Spleen (tissue), 10 donors: Measurements from ENCODE around the gene STARD9. TPM values are rescaled to one million over a fixed set of nuclear protein-coding genes. Genes with fewer than 3 reads are reported as not detected.

Experiments
- polyA plus RNA-seq, 3 donors: library from polyadenylated mRNA; stranded (reverse); fragments of 200-250 nt; gene quantifications; one replicate each; pipeline ENCODE4 v1.2.1, GENCODE V29; 2013
- total RNA-seq, 7 donors: library from RNA; depleted of rRNA in 3 of 7; stranded (reverse); fragments of >200 nt in 3 of 7; fragmentation: NEBNext Ultra II Directional in 4 of 7; extraction: Animal tissue kit (Norgen Biotek cat#: 25700) in 4 of 7; gene quantifications; one replicate each; pipeline versions ENCODE4 v1.1.0 to v1.2.1, GENCODE V29; 2016 to 2021
- donor health status: healthy with polysubstance abuse.
- donor health status: DM: no; HTN: no; CAD: no; lungs with moderate emphysema.
- donor health status: DM: no; HTN: no; CAD: no.
- donor health status: Bipolar disorder and iron deficiency.
- donor health status: healthy.
- donor health status: DM: no; HTN: no; CAD: no.
- donor health status: DM: yes; HTN: yes; CAD: no.

STARD9 gene
- total and polyA plus RNA-seq, 10 donors: 0.97 to 30.8 (median 21.6) TPM

Other genes with a start within 250 kb of the STARD9 start
- gene CAPN3, start 216.1 kb upstream of the STARD9 start, total RNA-seq: 10 to 100 TPM; 14.6 to 24.2 (median 16.7) TPM
- gene CAPN3, start 216.1 kb upstream of the STARD9 start, polyA plus RNA-seq: 10 to 100 TPM; 20.3 to 40.5 (median 29.7) TPM
- gene ZNF106, start 84.5 kb upstream of the STARD9 start, total RNA-seq: 10 to 100 TPM; 62.5 to 93.3 (median 75.7) TPM
- gene ZNF106, start 84.5 kb upstream of the STARD9 start, polyA plus RNA-seq: 1 to 10 TPM; 4.6 to 9.2 (median 5.3) TPM
- 100 to 1,000 TPM in 6 of 7 donors, 10 to 100 TPM in 1; 98.8 to 151 (median 115) TPM for gene SNAP23, start 80.0 kb upstream of the STARD9 start, total RNA-seq
- 10 to 100 TPM; 60.8 to 79.9 (median 66.7) TPM for gene SNAP23, start 80.0 kb upstream of the STARD9 start, polyA plus RNA-seq
- gene LRRC57, start 26.8 kb upstream of the STARD9 start, total RNA-seq: 10 to 100 TPM; 11.5 to 21.4 (median 17.9) TPM
- gene LRRC57, start 26.8 kb upstream of the STARD9 start, polyA plus RNA-seq: 1 to 10 TPM; 3.9 to 7.8 (median 5.9) TPM
- 10 to 100 TPM; 15.3 to 33.7 (median 19.9) TPM for gene HAUS2, start 26.8 kb upstream of the STARD9 start, total RNA-seq
- gene HAUS2, start 26.8 kb upstream of the STARD9 start, polyA plus RNA-seq: 10 to 100 TPM in 1 of 3 donors, 1 to 10 TPM in 2; 6.7 to 13.7 (median 8.7) TPM
- 10 to 100 TPM; 12.4 to 21.6 (median 18.3) TPM for gene CDAN1, start 161.5 kb downstream of the STARD9 start, total RNA-seq
- 10 to 100 TPM in 2 of 3 donors, 1 to 10 TPM in 1; 7.5 to 12.9 (median 12.1) TPM for gene CDAN1, start 161.5 kb downstream of the STARD9 start, polyA plus RNA-seq